HT1080 (cell line): Measurements from ENCODE around the gene GSTA4. TPM values are rescaled to one million over a fixed set of nuclear protein-coding genes. Genes with fewer than 3 reads are reported as not detected.
A peak's percentile ranks its signal among the peaks of the same experiment; 100 is the strongest.
"Not testable (repeated sequence)": the region's sequence is repeated elsewhere in the genome, so short reads cannot be mapped to it uniquely, and the experiment has no call there.

Experiments used
- DNase-seq: peaks from one replicate; pipeline ENCODE4 v3.0.0-alpha.2; 2015; ENCODE audit warnings: low read depth
- total RNA-seq: library from RNA; depleted of rRNA; stranded (reverse); fragments of >200 nt; shearing (Covaris generic); gene quantifications from 2 replicates; pipeline ENCODE4 v1.2.3, GENCODE V29; 2014

Gene GSTA4
- total RNA-seq, 1 experiment from 2014 or later: not detected

DNA sequence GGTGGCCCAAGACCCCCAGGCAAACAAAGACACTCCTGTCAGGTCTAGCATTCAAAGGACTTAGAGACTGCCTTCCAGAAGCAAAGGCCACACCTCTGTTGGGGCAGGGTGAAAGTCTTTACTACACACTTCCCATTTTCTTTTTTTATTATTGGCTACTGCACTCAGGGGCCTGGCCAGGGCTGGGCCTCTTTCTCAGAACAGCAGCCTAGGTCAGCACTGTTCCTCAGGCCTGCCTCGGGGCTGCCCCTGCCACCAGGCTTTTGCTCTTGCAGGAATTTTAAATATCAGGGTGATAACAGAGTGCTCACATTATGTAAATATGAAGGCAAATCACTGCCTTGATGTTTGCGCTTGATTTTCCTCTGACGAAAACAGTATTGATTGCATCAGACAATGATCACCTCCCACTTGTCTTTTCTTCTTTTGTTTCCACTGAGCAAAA, 18.5 kb downstream of the GSTA4 start:
- DNase-seq: no peak

DNA sequence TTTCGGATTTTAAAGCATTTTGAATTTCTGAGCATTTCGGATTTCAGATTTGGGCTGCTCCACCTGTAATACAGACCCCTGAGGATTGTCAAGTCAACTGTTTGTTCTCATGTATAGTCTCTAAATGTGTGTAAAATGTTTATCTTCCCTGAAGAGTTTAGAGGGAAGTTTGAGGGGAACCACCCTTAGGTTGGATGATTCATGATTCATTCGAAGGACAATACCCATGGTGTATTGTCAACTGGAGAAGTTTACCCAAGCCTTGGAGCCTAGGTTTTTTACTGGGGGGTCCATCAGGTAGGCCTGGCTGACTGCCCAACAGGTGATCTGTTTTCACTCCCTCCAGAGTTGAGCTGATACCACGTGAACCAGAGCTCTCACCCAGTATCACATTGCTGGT, 18.9 kb downstream of the GSTA4 start:
- DNase-seq: no peak

GRCh38 chr6:52975580-52975979, 19.5 kb downstream of the GSTA4 start:
- DNase-seq: no peak

DNA sequence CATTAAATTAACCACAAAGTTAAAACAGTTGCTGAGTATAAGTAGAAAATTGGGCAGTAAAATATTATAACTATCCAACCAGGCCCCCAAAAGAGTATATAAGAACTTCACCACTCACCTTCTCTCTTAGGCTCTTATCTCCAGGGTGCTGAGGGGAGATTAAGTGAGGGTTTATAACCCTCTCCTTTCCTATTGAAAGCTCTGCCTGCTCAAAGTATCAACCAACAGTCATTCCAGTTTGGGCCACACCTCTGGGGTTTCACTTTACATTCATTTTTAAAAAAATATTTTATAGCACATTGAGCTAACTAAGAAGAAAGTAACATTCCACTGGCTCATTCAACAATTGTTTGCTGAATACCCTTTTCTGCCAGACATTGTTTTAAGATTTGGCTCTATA, 22.1 kb downstream of the GSTA4 start:
- DNase-seq: no peak

GRCh38 chr6:52969359-52969758, 25.7 kb downstream of the GSTA4 start:
- DNase-seq: no peak

- no peak for DNase-seq
These were observed 29.0 kb downstream of the GSTA4 start for GRCh38 chr6:52966101-52966500.

- DNase-seq: no peak
These were observed 29.7 kb downstream of the GSTA4 start for GRCh38 chr6:52965380-52965779.

- DNase-seq: peak; percentile 4
These were observed 30.8 kb downstream of the GSTA4 start for GRCh38 chr6:52964318-52964717.

DNA sequence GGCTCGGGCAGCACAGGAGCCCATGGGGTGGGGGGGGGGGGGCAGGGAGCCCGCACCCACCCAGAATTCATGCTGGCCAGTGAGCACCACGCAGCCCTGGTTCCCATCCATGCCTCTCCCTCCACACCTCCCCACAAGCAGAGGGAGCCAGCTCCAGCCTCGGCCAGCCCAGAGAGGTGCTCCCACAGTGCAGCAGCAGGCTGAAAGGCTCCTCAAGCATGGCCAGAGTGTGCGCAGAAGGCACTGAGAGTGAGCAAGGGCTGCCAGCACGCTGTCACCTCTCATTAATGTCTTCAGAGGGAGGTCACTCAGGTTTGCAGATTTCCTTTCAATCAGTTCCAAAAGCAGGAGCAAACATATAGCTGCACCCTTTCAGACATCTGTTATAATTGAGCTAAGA, 32.4 kb downstream of the GSTA4 start:
- DNase-seq: no peak

- not testable (repeated sequence) for DNase-seq
These were observed 34.1 kb downstream of the GSTA4 start for GRCh38 chr6:52961022-52961421.

DNA sequence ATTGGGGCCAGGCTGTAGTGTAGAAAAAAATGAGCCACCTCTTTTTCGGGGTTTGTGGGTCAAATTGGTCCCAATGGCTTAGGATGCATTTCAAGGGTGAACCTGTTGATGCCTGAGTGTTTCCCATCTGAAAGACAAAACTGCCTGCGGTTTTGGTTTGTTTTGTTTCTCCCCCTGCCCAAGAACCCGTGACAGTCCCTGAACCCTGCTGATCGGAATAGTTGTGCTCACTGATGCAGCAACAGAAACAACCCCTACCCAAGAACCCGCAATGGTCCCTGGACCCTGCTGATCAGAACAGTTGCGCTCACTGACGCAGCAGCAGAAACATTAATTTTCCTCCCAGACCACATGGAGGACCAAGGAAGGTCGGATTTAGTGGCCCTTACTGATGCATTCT, 34.9 kb downstream of the GSTA4 start:
- not testable (repeated sequence) for DNase-seq

GRCh38 chr6:52958546-52959255, 36.4 kb downstream of the GSTA4 start:
- DNase-seq: no peak

DNA sequence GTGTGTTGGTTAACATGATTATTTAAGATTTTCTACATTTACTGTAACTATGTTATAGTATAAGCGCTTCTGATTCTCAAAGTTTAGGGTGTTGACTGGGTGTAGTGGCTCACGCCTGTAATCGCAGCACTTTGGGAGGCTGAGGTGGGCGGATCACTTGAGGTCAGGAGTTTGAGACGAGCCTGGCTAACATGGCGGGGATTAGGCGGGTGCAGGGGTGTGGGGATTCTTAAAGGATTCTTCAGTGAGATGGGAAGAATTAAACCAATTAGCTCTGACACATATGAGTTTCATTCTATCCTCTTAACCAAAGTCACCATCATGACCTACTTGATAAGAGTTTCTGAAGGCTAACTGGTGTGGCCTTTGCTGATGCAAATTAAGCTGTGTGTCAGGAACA, 39.2 kb downstream of the GSTA4 start:
- no peak for DNase-seq

- DNase-seq: no peak
These were observed 40.9 kb downstream of the GSTA4 start for GRCh38 chr6:52953911-52954839.

DNA sequence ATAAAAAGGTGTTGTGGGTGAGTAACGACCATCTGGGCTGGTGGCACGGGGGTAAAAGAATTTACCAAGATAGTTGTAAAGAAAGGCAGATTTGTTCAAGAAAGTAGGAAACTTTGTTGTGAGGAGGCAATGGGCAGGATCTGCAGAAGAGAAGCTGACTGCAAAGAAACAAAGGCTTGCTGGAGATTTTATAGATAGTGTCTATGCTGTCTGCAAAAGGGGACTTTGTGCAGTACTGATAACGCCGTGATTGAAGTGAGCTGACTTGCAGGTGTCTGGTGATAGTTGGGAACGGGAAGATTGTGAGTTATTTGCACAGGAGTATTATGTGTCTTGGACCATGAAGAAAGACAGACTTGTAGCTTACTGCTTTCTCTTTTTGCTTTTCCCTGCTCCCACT, 48.8 kb downstream of the GSTA4 start:
- no peak for DNase-seq

DNA sequence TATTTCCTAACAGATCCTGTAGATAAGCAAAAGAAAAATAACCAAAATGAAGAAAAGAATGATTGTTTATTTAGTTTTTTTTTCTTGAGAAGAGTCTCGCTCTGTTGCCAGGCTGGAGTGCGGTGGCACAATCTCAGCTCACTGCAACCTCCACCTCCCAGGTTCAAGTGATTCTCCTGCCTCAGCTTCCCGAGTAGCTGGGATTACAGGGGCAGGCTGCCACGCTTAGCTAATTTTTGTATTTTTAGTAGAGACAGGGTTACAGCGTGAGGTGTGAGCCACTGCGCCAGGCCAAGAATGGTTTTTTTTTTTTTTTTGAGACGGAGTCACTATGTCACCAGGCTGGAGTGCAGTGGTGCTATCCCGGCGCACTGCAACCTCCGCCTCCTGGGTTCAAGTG, 52.3 kb downstream of the GSTA4 start:
- not testable (repeated sequence) for DNase-seq

GRCh38 chr6:52942221-52942620, 52.9 kb downstream of the GSTA4 start:
- no peak for DNase-seq

GRCh38 chr6:52937908-52938307, 57.2 kb downstream of the GSTA4 start:
- peak; percentile 4 for DNase-seq

- no peak for DNase-seq
These were observed 61.3 kb downstream of the GSTA4 start for GRCh38 chr6:52933778-52934177.

DNA sequence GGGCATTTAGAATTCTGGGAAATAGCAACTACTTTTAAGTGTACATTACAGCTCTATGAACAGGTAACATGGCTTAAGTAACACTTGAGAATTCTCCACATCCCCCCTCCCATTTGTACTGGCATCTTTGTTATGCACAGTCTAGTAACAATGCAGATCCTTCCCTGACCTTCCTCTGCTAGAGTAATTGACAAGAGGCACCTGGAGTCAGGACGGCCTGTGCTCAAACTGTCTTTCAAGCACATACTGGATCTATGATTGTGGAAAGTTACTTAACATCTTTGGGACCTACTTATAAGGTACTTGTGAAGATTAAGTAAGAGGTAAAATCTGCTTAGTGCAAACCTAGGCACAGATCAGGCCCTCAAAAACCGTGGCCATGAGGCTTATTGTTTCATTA, 63.7 kb downstream of the GSTA4 start:
- no peak for DNase-seq

GRCh38 chr6:52929321-52930164, 65.5 kb downstream of the GSTA4 start:
- DNase-seq: peak; percentile 92
